T-helper 2 cell treated with Interferon-gamma antibody and Interleukin-4, amounts not matched to agents 5 μg/mL and 100 μg/mL, for 36 hours (primary cell): ENCODE data around the gene ANKRD34A.

Experiments used
- DNase-seq: peaks from one replicate; pipeline ENCODE4 v3.0.0; 2021; ENCODE audit warnings: low spot score
- H3K27ac Mint-ChIP-seq: one replicate; pipeline ENCODE4 v1.8.0; 2021; ENCODE audit warnings: mild to moderate bottlenecking, mixed read lengths
- H3K27me3 Mint-ChIP-seq: one replicate; pipeline ENCODE4 v1.8.0; 2021; ENCODE audit warnings: low read depth, mixed read lengths
- H3K36me3 Mint-ChIP-seq: one replicate; pipeline ENCODE4 v1.8.0; 2021; ENCODE audit warnings: low read depth, mixed read lengths
- H3K4me1 Mint-ChIP-seq: one replicate; pipeline ENCODE4 v1.8.0; 2021; ENCODE audit warnings: low read depth, mixed read lengths
- H3K4me3 Mint-ChIP-seq: one replicate; pipeline ENCODE4 v1.8.0; 2022; ENCODE audit warnings: mild to moderate bottlenecking, moderate library complexity, mixed read lengths
- H3K9me3 Mint-ChIP-seq: one replicate; pipeline ENCODE4 v1.8.0; 2021; ENCODE audit warnings: mixed read lengths

ANKRD34A gene

GRCh38 chr1:145967288-145967687 is 2.9 kb upstream of the ANKRD34A start:
- Mint-ChIP-seq H3K36me3 (peaks cover 12% of the 10 kb centered on the region), H3K27me3 (no peaks in the 10 kb centered on the region), H3K4me3 (no peak overlapping the region), H3K9me3 (peaks cover 4% of the 10 kb centered on the region), H3K4me1 (peaks cover 25% of the 10 kb centered on the region), H3K27ac (no peak overlapping the region)
- no peak for DNase-seq

GRCh38 chr1:145965119-145965744 is 857 bp upstream of the ANKRD34A start:
- peaks cover 36% of the 10 kb centered on the region for H3K4me1 Mint-ChIP-seq
- DNase-seq, result no peak
- H3K27ac Mint-ChIP-seq, result peak overlapping the region; percentile 86
- no peaks in the 10 kb centered on the region for H3K27me3 Mint-ChIP-seq
- H3K9me3 Mint-ChIP-seq, result peaks cover 4% of the 10 kb centered on the region
- peaks cover 10% of the 10 kb centered on the region for H3K36me3 Mint-ChIP-seq
- peak overlapping the region; percentile 97 for H3K4me3 Mint-ChIP-seq

DNA sequence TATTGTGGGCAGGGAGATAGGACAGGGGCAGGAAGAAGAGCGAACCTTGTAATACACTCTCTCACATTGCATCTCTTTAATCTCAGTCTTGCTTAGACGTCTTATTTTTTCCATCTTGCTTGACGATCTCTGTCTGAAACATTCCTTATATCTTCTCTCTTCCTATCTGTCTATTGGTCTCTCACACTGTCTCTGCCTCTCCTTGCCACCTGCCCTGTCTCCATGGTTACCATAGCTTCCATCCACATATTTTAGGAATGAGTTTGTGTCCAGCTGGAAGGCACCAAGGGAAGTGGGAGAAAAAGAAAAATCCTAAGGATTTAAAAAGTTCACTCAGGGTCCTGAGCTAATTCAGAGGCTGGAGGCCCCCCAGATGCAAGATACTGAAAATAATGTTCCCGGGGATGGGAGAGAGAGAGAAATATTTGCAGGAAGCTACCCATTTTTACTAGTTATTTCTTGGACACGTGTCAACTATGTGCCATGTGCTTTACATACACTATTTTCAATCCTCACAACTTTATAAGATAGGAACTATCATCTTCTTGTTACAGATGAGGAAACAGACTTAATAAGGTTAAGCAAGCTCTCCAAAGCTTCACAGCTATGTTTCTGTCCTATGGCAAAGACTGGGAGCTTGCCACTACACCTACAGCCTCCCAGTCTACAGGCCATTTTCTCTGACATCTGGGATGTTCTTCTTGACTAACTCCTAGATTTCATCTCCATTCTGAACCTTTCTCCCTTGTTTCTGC is 933 bp downstream of the ANKRD34A start:
- H3K4me1 Mint-ChIP-seq, result peaks cover 46% of the 10 kb centered on the region
- H3K9me3 Mint-ChIP-seq, result peaks cover 4% of the 10 kb centered on the region
- H3K36me3 Mint-ChIP-seq, result peaks cover 10% of the 10 kb centered on the region
- peak overlapping the region; percentile 86 for H3K27ac Mint-ChIP-seq
- DNase-seq, result no peak
- no peaks in the 10 kb centered on the region for H3K27me3 Mint-ChIP-seq
- peak overlapping the region; percentile 97 for H3K4me3 Mint-ChIP-seq

GRCh38 chr1:145962157-145963102 is 1.9 kb downstream of the ANKRD34A start:
- peak; percentile 19 for DNase-seq
- Mint-ChIP-seq H3K27me3 (no peaks in the 10 kb centered on the region), H3K4me1 (peaks cover 52% of the 10 kb centered on the region), H3K27ac (peak overlapping the region; percentile 78), H3K4me3 (peak overlapping the region; percentile 97), H3K36me3 (peaks cover 5% of the 10 kb centered on the region), H3K9me3 (peaks cover 1% of the 10 kb centered on the region)

DNA sequence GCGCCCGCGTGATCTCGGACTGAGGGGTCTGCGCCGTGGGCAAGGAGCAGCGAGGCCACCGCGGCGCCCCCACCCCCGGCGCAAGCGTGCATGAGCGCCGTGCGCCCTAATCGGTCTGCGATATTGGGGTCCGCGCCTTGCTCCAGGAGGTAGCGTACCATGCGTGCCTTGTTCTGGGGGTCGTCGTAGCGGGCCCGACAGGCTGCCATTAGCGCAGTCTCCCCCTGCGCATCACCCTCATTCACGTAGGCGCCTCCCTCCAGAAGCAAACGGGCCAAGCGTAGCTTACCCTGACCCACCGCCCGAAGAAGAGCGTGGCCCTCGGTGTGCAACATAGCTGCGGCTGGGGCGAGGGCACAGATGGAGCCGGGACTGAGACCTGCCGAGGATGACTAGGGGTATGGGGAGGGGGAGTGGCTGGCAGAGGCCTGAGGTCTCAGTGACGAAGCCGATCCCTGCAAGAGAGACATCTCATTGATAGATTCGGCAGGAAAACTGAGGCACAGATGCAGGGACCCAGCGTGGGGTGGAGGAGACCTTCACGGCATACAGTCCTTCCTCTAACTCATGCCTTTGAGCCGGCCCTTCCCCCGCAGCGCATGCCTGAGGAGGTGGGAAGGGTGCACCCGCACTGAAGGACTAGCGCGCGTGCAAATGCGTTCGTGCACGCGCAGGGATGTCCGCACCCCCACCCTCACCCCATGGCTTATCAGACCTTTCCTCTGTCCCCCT is 2.8 kb downstream of the ANKRD34A start:
- H3K27me3 Mint-ChIP-seq, result no peaks in the 10 kb centered on the region
- no peaks in the 10 kb centered on the region for H3K9me3 Mint-ChIP-seq
- peaks cover 57% of the 10 kb centered on the region for H3K4me1 Mint-ChIP-seq
- peak overlapping the region; percentile 88 for H3K4me3 Mint-ChIP-seq
- H3K36me3 Mint-ChIP-seq, result no peaks in the 10 kb centered on the region
- peak overlapping the region; percentile 18 for H3K27ac Mint-ChIP-seq
- DNase-seq, result peak; percentile 58

DNA sequence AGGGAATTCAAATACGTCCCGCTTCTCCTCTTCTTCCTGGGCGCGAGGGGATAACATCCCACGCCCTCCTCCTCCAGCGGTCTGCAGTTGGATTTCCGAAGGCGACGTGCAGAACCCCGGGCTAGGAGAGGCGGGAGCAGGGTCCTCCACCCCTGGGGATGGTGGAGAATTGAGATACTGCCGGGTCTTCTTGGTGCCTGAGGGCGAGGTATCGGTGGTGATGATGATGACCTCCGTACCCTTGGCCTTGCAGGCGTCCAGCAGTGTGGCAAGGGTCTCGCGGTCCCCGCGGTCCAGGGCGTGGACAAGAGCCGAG is 3.3 kb downstream of the ANKRD34A start:
- peak overlapping the region; percentile 88 for H3K4me3 Mint-ChIP-seq
- H3K27me3 Mint-ChIP-seq, result no peaks in the 10 kb centered on the region
- no peaks in the 10 kb centered on the region for H3K36me3 Mint-ChIP-seq
- H3K4me1 Mint-ChIP-seq, result peaks cover 62% of the 10 kb centered on the region
- peak overlapping the region; percentile 29 for H3K27ac Mint-ChIP-seq
- no peak for DNase-seq
- no peaks in the 10 kb centered on the region for H3K9me3 Mint-ChIP-seq

- Mint-ChIP-seq H3K36me3 (no peaks in the 10 kb centered on the region), H3K9me3 (no peaks in the 10 kb centered on the region), H3K4me1 (peaks cover 65% of the 10 kb centered on the region), H3K4me3 (peak overlapping the region; percentile 88), H3K27me3 (no peaks in the 10 kb centered on the region), H3K27ac (peak overlapping the region; percentile 29)
- DNase-seq, result peak; percentile 37
Observed at GRCh38 chr1:145960468-145961108, 3.8 kb downstream of the ANKRD34A start.

GRCh38 chr1:145959957-145960467 is 4.4 kb downstream of the ANKRD34A start:
- DNase-seq, result no peak
- peak overlapping the region; percentile 28 for H3K4me3 Mint-ChIP-seq
- H3K36me3 Mint-ChIP-seq, result peaks cover 1% of the 10 kb centered on the region
- H3K9me3 Mint-ChIP-seq, result no peaks in the 10 kb centered on the region
- H3K27me3 Mint-ChIP-seq, result no peaks in the 10 kb centered on the region
- no peak overlapping the region for H3K27ac Mint-ChIP-seq
- peaks cover 68% of the 10 kb centered on the region for H3K4me1 Mint-ChIP-seq

GRCh38 chr1:145959333-145959732 is 5.0 kb downstream of the ANKRD34A start:
- no peak overlapping the region for H3K27ac Mint-ChIP-seq
- DNase-seq, result no peak
- peaks cover 71% of the 10 kb centered on the region for H3K4me1 Mint-ChIP-seq
- H3K27me3 Mint-ChIP-seq, result no peaks in the 10 kb centered on the region
- peaks cover 3% of the 10 kb centered on the region for H3K36me3 Mint-ChIP-seq
- H3K9me3 Mint-ChIP-seq, result no peaks in the 10 kb centered on the region
- H3K4me3 Mint-ChIP-seq, result peak overlapping the region; percentile 28

- Mint-ChIP-seq H3K4me3 (no peak overlapping the region), H3K27me3 (no peaks in the 10 kb centered on the region), H3K9me3 (no peaks in the 10 kb centered on the region), H3K36me3 (peaks cover 4% of the 10 kb centered on the region), H3K27ac (no peak overlapping the region), H3K4me1 (peaks cover 69% of the 10 kb centered on the region)
- no peak for DNase-seq
Observed at GRCh38 chr1:145958734-145959133, 5.6 kb downstream of the ANKRD34A start.

DNA sequence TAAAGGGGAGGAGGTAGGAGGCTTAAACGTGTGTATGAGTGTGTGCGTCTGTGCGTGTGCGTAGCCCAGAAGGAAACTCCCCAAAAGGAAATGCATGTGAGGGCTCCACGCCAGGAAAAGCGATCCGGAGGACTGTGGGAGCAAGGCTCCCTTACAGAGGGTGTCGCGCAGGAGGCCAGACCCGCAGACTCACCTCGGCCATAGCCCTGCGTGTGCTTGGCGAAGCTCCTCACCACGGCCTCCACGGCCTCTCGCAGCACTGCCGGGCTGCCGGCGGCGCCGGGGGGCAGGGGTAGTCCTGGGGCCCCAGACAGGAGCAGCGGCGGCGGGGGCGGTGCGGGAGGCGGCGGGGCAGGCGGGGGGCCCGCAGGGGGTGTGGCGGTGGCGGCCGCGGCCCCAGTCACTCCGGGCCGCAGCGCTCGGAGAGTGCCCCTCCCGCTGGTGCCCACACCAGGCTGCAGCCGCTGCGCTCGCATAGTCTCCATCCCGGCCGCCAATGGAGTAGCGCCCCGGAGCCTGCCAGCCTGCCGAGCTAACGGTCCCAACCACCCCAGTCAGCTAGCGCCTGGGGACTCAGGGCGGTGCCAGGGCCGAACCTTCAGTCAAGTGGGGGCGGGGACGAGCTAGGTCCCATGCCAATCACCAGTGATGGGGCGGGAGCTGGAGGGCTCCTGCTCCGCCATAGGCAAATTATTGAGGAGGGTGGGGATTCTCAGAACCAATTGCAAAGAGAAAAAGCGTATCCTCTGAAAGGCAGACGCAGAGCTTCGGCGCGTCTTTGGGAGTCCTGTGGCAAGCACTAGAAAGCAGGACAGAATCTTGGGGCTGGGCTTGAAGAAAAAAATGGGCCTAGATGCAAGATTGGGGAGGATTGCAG is 6.7 kb downstream of the ANKRD34A start, which contains the start of gene LIX1L:
Gene LIX1L, minus strand, starts transcription at position 575 of the 877 bp plus-strand sequence. Its CDS starts 90 bp downstream, at position 485.
- H3K36me3 Mint-ChIP-seq, result peaks cover 5% of the 10 kb centered on the region
- H3K9me3 Mint-ChIP-seq, result no peaks in the 10 kb centered on the region
- H3K27me3 Mint-ChIP-seq, result no peaks in the 10 kb centered on the region
- peaks cover 58% of the 10 kb centered on the region for H3K4me1 Mint-ChIP-seq
- peak within 1 kb of the TSS; percentile 91 for H3K4me3 Mint-ChIP-seq
- DNase-seq, result peak; percentile 94
- peak within 1 kb of the TSS; percentile 91 for H3K27ac Mint-ChIP-seq

GRCh38 chr1:145956781-145957442 is 7.5 kb downstream of the ANKRD34A start:
- Mint-ChIP-seq H3K9me3 (no peaks in the 10 kb centered on the region), H3K27ac (peak overlapping the region; percentile 91), H3K4me3 (peak overlapping the region; percentile 91), H3K27me3 (no peaks in the 10 kb centered on the region), H3K36me3 (peaks cover 9% of the 10 kb centered on the region), H3K4me1 (peaks cover 56% of the 10 kb centered on the region)
- DNase-seq, result no peak
